CD4-positive, alpha-beta T cell treated with Interleukin-15 for 4 hours (primary cell): ENCODE results near the gene LIMA1.
"Not testable (repeated sequence)": the region's sequence is repeated elsewhere in the genome, so short reads cannot be mapped to it uniquely, and the experiment has no call there.

ENCODE experiments used
- DNase-seq: peaks from one replicate; pipeline ENCODE4 v3.0.0-alpha.2; 2020; ENCODE audit warnings: low spot score

Gene LIMA1

GRCh38 chr12:50287271-50287670 is 4.0 kb upstream of the LIMA1 start:
- DNase-seq = no peak

- DNase-seq = no peak
Measured at GRCh38 chr12:50285253-50285652, 1.9 kb upstream of the LIMA1 start.

GRCh38 chr12:50282721-50283228 is 545 bp downstream of the LIMA1 start:
- no peak for DNase-seq

GRCh38 chr12:50279501-50279900 is 3.8 kb downstream of the LIMA1 start:
- no peak for DNase-seq

- no peak for DNase-seq
Measured at GRCh38 chr12:50276912-50277671, 6.2 kb downstream of the LIMA1 start.

GRCh38 chr12:50276068-50276467 is 7.3 kb downstream of the LIMA1 start:
- DNase-seq = no peak

- DNase-seq = no peak
Measured at GRCh38 chr12:50275556-50275955, 7.8 kb downstream of the LIMA1 start.

- DNase-seq = not testable (repeated sequence)
Measured at GRCh38 chr12:50275127-50275526, 8.2 kb downstream of the LIMA1 start.

GRCh38 chr12:50271724-50272247 is 11.5 kb downstream of the LIMA1 start:
- no peak for DNase-seq

- no peak for DNase-seq
Measured at GRCh38 chr12:50268482-50268881, 14.8 kb downstream of the LIMA1 start.

GRCh38 chr12:50265770-50266524 is 17.4 kb downstream of the LIMA1 start:
- DNase-seq = no peak

- DNase-seq = no peak
Measured at GRCh38 chr12:50263832-50264231, 19.5 kb downstream of the LIMA1 start.

- no peak for DNase-seq
Measured at GRCh38 chr12:50261654-50262053, 21.7 kb downstream of the LIMA1 start.

- DNase-seq = no peak
Measured at GRCh38 chr12:50258167-50258551, 25.2 kb downstream of the LIMA1 start.

GRCh38 chr12:50257236-50258166 is 25.8 kb downstream of the LIMA1 start:
- DNase-seq = no peak

GRCh38 chr12:50256761-50257160 is 26.6 kb downstream of the LIMA1 start:
- DNase-seq = no peak

GRCh38 chr12:50252977-50253602 is 30.2 kb downstream of the LIMA1 start:
- DNase-seq = no peak

- DNase-seq = no peak
Measured at GRCh38 chr12:50251619-50252252, 31.6 kb downstream of the LIMA1 start.

GRCh38 chr12:50249464-50250182 is 33.7 kb downstream of the LIMA1 start:
- DNase-seq = no peak

- DNase-seq = no peak
Measured at GRCh38 chr12:50248883-50249282, 34.4 kb downstream of the LIMA1 start.
